ENCODE measurements around the gene MLIP. TPM values are rescaled to one million over a fixed set of nuclear protein-coding genes. Genes with fewer than 3 reads are reported as not detected.

MLIP gene
- total and polyA plus RNA-seq, 2 of the 13 experiments (the other 11 are each of a cell fraction or from before 2014, with no cell fraction given) = 0.08 to 0.33 TPM

DNA sequence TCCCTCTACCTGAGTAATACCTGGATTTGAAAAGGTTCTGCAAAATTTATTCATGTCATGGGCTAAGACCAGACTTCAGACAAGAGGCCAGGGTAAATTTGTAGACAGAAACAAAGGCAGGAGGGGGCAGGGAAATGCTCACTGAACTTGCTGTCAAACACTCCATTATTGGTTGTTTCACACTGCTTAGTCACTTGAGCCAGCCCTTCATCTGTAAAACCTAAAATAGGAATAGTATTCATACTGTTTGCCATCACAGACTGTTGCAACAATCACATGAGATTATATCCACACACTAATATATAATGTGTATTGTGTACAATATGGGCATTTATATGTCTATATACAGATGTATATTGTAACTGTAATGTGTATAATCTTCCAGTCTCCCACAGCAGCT, 190.5 kb downstream of the MLIP start:
- ChIA-PET CTCF (ENCODE audit: low intra/inter-chr PET ratio, low total read pairs) (no interaction called here), POLR2A (no interaction called here)
- DNase-seq (ENCODE audit: low spot score) = no peak
- Histone ChIP-seq H3K9ac (ENCODE audit: insufficient read depth, low read depth, low read length) (no peak overlapping the region), H2AFZ (ENCODE audit: low read length) (no peak overlapping the region), H3K79me2 (ENCODE audit: insufficient read depth, low read length) (no peaks in the 10 kb centered on the region), H3K27me3 (ENCODE audit: control insufficient read depth in 1 of 2, insufficient read depth in 2 of 2, low read length in 2 of 2) (no peaks in the 10 kb centered on the region), H3K9me3 (ENCODE audit: low read length) (no peaks in the 10 kb centered on the region), H3K36me3 (replicated peaks in 1 of 2; ENCODE audit: control insufficient read depth in 1 of 2, insufficient read depth in 2 of 2, low read length in 2 of 2) (no peaks in the 10 kb centered on the region), H4K20me1 (ENCODE audit: insufficient read depth, low read length) (no peaks in the 10 kb centered on the region), H3K27ac (ENCODE audit: extremely low read length, insufficient read depth, low read length) (no peak overlapping the region), H3K4me3 (replicated peaks in 1 of 3; ENCODE audit: insufficient read depth in 1 of 3, low read depth in 2 of 3, low read length in 3 of 3) (no peak overlapping the region), H3K4me2 (ENCODE audit: low read depth, low read length) (no peak overlapping the region), H3K4me1 (ENCODE audit: insufficient read depth, low read length) (peaks cover under 1% of the 10 kb centered on the region)
- TF ChIP-seq ATAD3A (CRISPR knock-in tag; IDR thresholded peaks at IDR 0.05) (no peak), RFX5 (IDR thresholded peaks at IDR 0.05; ENCODE audit: low read depth, low read length) (no peak), ZNF777 (CRISPR knock-in tag; IDR thresholded peaks at IDR 0.05) (no peak), KAT8 (CRISPR knock-in tag; IDR thresholded peaks at IDR 0.05) (no peak), DNMT3B (CRISPR knock-in tag; conservative IDR thresholded peaks at IDR 0.05) (no peak), KLF16 (CRISPR knock-in tag; IDR thresholded peaks at IDR 0.05) (no peak), THAP11 (CRISPR knock-in tag; IDR thresholded peaks at IDR 0.05) (no peak), TEAD2 (CRISPR knock-in tag; IDR thresholded peaks at IDR 0.05) (no peak), DBP (CRISPR knock-in tag; IDR thresholded peaks at IDR 0.05; ENCODE audit: not compliant biosample characterization) (no peak), CREB1 (IDR thresholded peaks at IDR 0.05) (no peak), CREB1 (CRISPR knock-in tag; IDR thresholded peaks at IDR 0.05) (no peak)
- TF ChIP-seq, protein P1, sequence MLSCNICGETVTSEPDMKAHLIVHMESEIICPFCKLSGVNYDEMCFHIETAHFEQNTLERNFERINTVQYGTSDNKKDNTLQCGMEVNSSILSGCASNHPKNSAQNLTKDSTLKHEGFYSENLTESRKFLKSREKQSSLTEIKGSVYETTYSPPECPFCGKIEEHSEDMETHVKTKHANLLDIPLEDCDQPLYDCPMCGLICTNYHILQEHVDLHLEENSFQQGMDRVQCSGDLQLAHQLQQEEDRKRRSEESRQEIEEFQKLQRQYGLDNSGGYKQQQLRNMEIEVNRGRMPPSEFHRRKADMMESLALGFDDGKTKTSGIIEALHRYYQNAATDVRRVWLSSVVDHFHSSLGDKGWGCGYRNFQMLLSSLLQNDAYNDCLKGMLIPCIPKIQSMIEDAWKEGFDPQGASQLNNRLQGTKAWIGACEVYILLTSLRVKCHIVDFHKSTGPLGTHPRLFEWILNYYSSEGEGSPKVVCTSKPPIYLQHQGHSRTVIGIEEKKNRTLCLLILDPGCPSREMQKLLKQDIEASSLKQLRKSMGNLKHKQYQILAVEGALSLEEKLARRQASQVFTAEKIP (CRISPR knock-in tag; IDR thresholded peaks at IDR 0.05; ENCODE audit: borderline replicate concordance) = no peak
- no peak for FAIRE-seq
- in situ Hi-C loops (cut with HindIII; ENCODE audit: extremely low pct_ligation_motif_present, low pct_unique_long_range_greater_than_20kb) (no loop called here), intact Hi-C loops (cut with micrococcal nuclease; ENCODE audit: unreplicated experiment) (no loop called here)
- no TSS peak for BruUV-seq (replicated peaks)
- no peak for ATAC-seq
